ENCODE data around the gene OR6S1. TPM values are rescaled to one million over a fixed set of nuclear protein-coding genes. Genes with fewer than 3 reads are reported as not detected.

OR6S1 gene
- total and polyA plus RNA-seq, 2 experiments from 2014 or later, result not detected

- TF ChIP-seq REST (IDR thresholded peaks at IDR 0.05; ENCODE audit: unreplicated experiment) (no peak), POLR2AphosphoS5 (IDR thresholded peaks at IDR 0.05; ENCODE audit: low read depth) (no peak)
These were observed 38.9 kb downstream of the OR6S1 start (continued) for GRCh38 chr14:20602583-20602982.

- Mint-ChIP-seq H3K4me3 (no peak overlapping the region), H3K27ac (no peak overlapping the region), H3K36me3 (ENCODE audit: low read depth) (no peaks in the 10 kb centered on the region), H3K4me1 (peaks cover 1% of the 10 kb centered on the region; the same call in 1 of the 3 replicates), H3K9me3 (no peaks in the 10 kb centered on the region), H3K27me3 (ENCODE audit: insufficient read depth, low read depth, poor library complexity) (no peaks in the 10 kb centered on the region)
- Histone ChIP-seq H3K27me3 (ENCODE audit: insufficient read depth) (no peaks in the 10 kb centered on the region), H3K36me3 (ENCODE audit: insufficient read depth) (no peaks in the 10 kb centered on the region), H3K4me1 (ENCODE audit: insufficient read depth) (peaks cover 2% of the 10 kb centered on the region; the same call in 1 of the 2 replicates), H3K4me2 (no peak overlapping the region), H3F3A (replicated peaks; ENCODE audit: low read depth) (no peaks in the 10 kb centered on the region), H4K20me1 (replicated peaks; ENCODE audit: insufficient read depth) (no peaks in the 10 kb centered on the region), H3K4me3 (no peak overlapping the region), H3K27ac (ENCODE audit: low read depth) (no peak overlapping the region), H3K79me2 (replicated peaks; ENCODE audit: insufficient read depth) (no peaks in the 10 kb centered on the region), H3K9me2 (ENCODE audit: insufficient read depth) (peaks cover 16% of the 10 kb centered on the region; the same call in 1 of the 2 replicates), H2AFZ (peak overlapping the region; percentile 72)
- TF ChIP-seq ETS1 (IDR thresholded peaks at IDR 0.05) (no peak), JUNB (IDR thresholded peaks at IDR 0.05; ENCODE audit: unreplicated experiment) (no peak), STAT1 (IDR thresholded peaks at IDR 0.05; ENCODE audit: unreplicated experiment) (no peak), NANOG (IDR thresholded peaks at IDR 0.05; ENCODE audit: borderline replicate concordance) (no peak), CREB1 (CRISPR knock-in tag; IDR thresholded peaks at IDR 0.05; ENCODE audit: low read depth) (no peak), ZNF331 (CRISPR knock-in tag; IDR thresholded peaks at IDR 0.05; ENCODE audit: low read depth) (no peak), ZNF462 (CRISPR knock-in tag; IDR thresholded peaks at IDR 0.05) (no peak)
- no peak for DNase-seq (ENCODE audit: low spot score)
- no peak for ATAC-seq
These were observed 40.0 kb downstream of the OR6S1 start for GRCh38 chr14:20601522-20601921.
